Activated CD8-positive, alpha-beta T cell treated with anti-CD3 and anti-CD28 coated beads, Interleukin-2, amount 10 ng/mL, durations not matched to agents 7 days and 5 days (primary cell): Measurements from ENCODE around the gene LHPP. TPM values are rescaled to one million over a fixed set of nuclear protein-coding genes. Genes with fewer than 3 reads are reported as not detected.

Experiments
- ATAC-seq: fragments of 150-1000 bp; cut with Tn5 transposase; one replicate; pipeline ENCODE4 v1.10.0; 2021; ENCODE audit warnings: moderate library complexity
- CTCF ChIA-PET: fragments of 350-600 bp; sonication (Branson Sonifier 250); formaldehyde crosslinking; loops from one replicate; lab custom pipeline; 2021; ENCODE audit warnings: antibody characterized with exemption; lab: Charles Lee
- POLR2A ChIA-PET: fragments of 350-600 bp; sonication (Branson Sonifier 250); formaldehyde crosslinking; loops from one replicate; lab custom pipeline; 2021; ENCODE audit warnings: antibody characterized with exemption; lab: Charles Lee
- DNase-seq: peaks from one replicate; pipeline ENCODE4 v3.0.0-alpha.2; 2020
- H3K27ac Mint-ChIP-seq: one replicate; pipeline ENCODE4 v1.8.0; 2021; ENCODE audit warnings: mild to moderate bottlenecking, mixed read lengths
- H3K27me3 Mint-ChIP-seq: one replicate; pipeline ENCODE4 v1.8.0; 2021; ENCODE audit warnings: low read depth, mixed read lengths
- H3K36me3 Mint-ChIP-seq: one replicate; pipeline ENCODE4 v1.8.0; 2021; ENCODE audit warnings: low read depth, mixed read lengths
- H3K4me1 Mint-ChIP-seq: one replicate; pipeline ENCODE4 v1.8.0; 2021; ENCODE audit warnings: low read depth, mixed read lengths
- H3K4me3 Mint-ChIP-seq: one replicate; pipeline ENCODE4 v1.8.0; 2021; ENCODE audit warnings: mild to moderate bottlenecking, mixed read lengths
- H3K9me3 Mint-ChIP-seq: one replicate; pipeline ENCODE4 v1.8.0; 2022; ENCODE audit warnings: mixed read lengths; ENCODE audit not compliant: insufficient read depth
- total RNA-seq, 2 experiments: library from RNA; stranded (reverse); gene quantifications; one replicate each; pipeline ENCODE4 v1.2.3, GENCODE V29; 2021

LHPP gene
- total RNA-seq, 2 experiments from 2014 or later: 24.7 to 25.7 TPM

DNA sequence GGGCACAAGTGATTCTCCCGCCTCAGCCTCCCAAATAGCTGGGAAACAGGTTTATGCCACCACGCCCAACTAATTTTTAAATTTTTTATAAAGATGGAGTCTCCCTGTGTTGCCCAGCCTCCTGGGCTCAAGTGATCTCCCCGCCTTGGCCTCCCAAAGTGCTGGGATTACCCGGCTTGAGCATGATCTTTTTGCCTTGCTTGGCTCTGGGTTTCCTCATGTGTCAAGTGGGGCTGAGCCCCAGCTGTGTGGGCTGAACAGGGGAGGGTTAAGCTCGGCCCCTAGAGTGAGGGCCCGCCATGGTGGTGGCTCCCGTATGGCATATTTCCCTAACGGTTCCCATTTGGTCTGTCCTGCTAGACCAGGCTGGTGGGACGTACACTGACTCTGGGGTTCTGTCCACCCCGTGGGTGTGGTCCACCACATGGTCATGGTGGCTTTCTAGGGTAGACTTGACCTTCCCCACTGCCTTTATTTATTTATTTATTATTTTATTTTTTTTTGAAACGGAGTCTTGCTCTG lies 66.3 kb downstream of the LHPP start:
- Mint-ChIP-seq H3K27ac (no peak overlapping the region), H3K27me3 (no peaks in the 10 kb centered on the region), H3K9me3 (no peaks in the 10 kb centered on the region), H3K36me3 (no peaks in the 10 kb centered on the region), H3K4me1 (peaks cover 4% of the 10 kb centered on the region), H3K4me3 (no peak overlapping the region)
- POLR2A ChIA-PET: no interaction called here
- DNase-seq: no peak
- ATAC-seq: no peak
- CTCF ChIA-PET: no interaction called here

DNA sequence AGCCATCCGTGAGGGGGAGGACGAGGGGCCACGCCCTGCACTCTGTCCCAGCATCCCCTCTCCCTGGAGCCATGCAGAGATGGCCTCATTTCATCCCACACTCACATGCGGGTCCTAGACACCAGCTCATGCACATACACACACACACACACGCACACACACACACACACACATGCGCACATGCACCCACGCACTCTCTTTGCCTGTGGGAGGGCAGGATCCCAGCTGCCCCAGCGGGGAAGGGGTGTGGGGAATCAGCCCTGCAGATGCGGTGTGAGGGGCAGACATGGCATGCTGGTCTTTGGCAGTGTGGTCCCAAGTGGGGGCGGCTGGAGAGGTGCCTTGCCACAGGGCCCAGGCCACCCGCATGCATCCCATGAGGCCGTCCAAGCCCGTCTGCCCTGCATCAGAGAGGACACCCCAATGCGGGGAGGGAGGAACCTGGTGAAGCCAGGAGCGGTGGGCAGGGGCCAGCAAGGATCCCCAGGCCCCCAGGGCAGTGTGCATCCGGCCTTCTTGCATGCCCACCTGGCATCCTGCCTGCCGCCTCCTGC lies 68.1 kb downstream of the LHPP start:
- peaks cover 10% of the 10 kb centered on the region for H3K4me1 Mint-ChIP-seq
- no peak overlapping the region for H3K4me3 Mint-ChIP-seq
- H3K9me3 Mint-ChIP-seq: no peaks in the 10 kb centered on the region
- no peaks in the 10 kb centered on the region for H3K36me3 Mint-ChIP-seq
- CTCF ChIA-PET: interaction anchor here (0.9 to 4.0 kb wide), 13 partner anchors 26 to 387 kb away, joined by 3 to 28 read pairs (median 5); no protein-coding TSS in a partner anchor
- no peak overlapping the region for H3K27ac Mint-ChIP-seq
- POLR2A ChIA-PET: interaction anchor here (1.4 kb wide), 1 partner anchor 212 kb away, joined by 3 read pairs; no protein-coding TSS in a partner anchor
- DNase-seq (no peak), ATAC-seq (peak; percentile 40)
- H3K27me3 Mint-ChIP-seq: no peaks in the 10 kb centered on the region

DNA sequence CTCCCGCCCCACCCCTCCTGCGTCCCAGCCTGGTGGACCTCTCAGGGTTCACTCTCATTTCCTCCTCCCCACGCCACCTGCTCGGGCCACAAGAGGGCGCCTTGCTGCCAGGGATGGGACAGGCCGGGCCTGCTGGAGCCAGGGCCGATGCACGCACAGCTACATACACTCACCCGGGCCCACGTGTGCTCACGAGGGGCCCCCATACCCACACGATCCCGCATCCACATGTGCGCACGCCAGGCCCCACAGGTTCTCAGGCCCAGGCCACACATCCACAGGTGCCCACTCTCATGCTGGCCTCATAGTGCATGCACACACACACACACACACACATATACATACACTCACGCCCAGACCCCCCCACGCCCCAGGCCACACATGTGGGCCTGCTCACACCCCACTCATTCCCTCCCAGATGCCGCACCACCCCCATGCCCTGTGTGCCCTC lies 68.6 kb downstream of the LHPP start:
- no peak overlapping the region for H3K27ac Mint-ChIP-seq
- no peaks in the 10 kb centered on the region for H3K27me3 Mint-ChIP-seq
- CTCF ChIA-PET: interaction anchor here (0.6 to 4.0 kb wide), 15 partner anchors 42 to 535 kb away, joined by 3 to 28 read pairs (median 4); no protein-coding TSS in a partner anchor
- peaks cover 12% of the 10 kb centered on the region for H3K4me1 Mint-ChIP-seq
- peak; percentile 97 for ATAC-seq
- peak; percentile 89 for DNase-seq
- POLR2A ChIA-PET: interaction anchor here (1.4 kb wide), 1 partner anchor 211 kb away, joined by 3 read pairs; no protein-coding TSS in a partner anchor
- H3K36me3 Mint-ChIP-seq: no peaks in the 10 kb centered on the region
- no peak overlapping the region for H3K4me3 Mint-ChIP-seq
- no peaks in the 10 kb centered on the region for H3K9me3 Mint-ChIP-seq

DNA sequence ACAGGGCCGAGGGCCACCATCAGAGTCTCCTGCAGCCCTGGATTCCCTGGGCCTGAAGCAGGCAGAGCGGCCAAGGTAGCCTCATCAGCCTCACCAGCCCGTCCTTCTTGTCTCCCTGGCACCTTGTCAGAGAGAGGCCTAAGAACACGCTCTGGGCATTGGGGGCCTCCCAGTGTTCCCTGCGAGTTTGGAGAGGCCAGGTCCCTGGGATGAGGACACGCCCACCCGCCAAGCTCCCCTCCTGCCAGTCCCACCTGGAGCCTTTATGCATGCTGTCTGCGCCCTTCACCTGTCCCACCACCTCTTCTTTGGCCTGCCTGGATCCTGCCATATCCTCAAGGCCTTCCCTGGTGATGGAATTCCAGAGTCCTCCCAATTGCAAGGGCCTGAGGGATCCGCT lies 69.2 kb downstream of the LHPP start:
- CTCF ChIA-PET: interaction anchor here (0.6 to 4.0 kb wide), 14 partner anchors 42 to 535 kb away, joined by 3 to 28 read pairs (median 4); no protein-coding TSS in a partner anchor
- DNase-seq: no peak
- POLR2A ChIA-PET: interaction anchor here (1.4 kb wide), 1 partner anchor 211 kb away, joined by 3 read pairs; no protein-coding TSS in a partner anchor
- no peaks in the 10 kb centered on the region for H3K27me3 Mint-ChIP-seq
- H3K36me3 Mint-ChIP-seq: no peaks in the 10 kb centered on the region
- peaks cover 12% of the 10 kb centered on the region for H3K4me1 Mint-ChIP-seq
- no peak overlapping the region for H3K4me3 Mint-ChIP-seq
- no peaks in the 10 kb centered on the region for H3K9me3 Mint-ChIP-seq
- no peak overlapping the region for H3K27ac Mint-ChIP-seq
- no peak for ATAC-seq

GRCh38 chr10:124532106-124532641 lies 70.6 kb downstream of the LHPP start:
- Mint-ChIP-seq H3K27ac (no peak overlapping the region), H3K36me3 (no peaks in the 10 kb centered on the region), H3K4me1 (peaks cover 12% of the 10 kb centered on the region), H3K9me3 (no peaks in the 10 kb centered on the region), H3K4me3 (no peak overlapping the region), H3K27me3 (no peaks in the 10 kb centered on the region)
- POLR2A ChIA-PET: no interaction called here
- CTCF ChIA-PET: interaction anchor here (1.2 to 4.0 kb wide), 4 partner anchors 209 to 295 kb away, joined by 4 to 25 read pairs (median 6); no protein-coding TSS in a partner anchor
- DNase-seq (no peak), ATAC-seq (no peak)

GRCh38 chr10:124532788-124533187 lies 71.2 kb downstream of the LHPP start:
- ChIA-PET POLR2A (no interaction called here), CTCF (interaction anchor here (1.2 to 4.0 kb wide), 4 partner anchors 208 to 294 kb away, joined by 4 to 25 read pairs (median 6); no protein-coding TSS in a partner anchor)
- Mint-ChIP-seq H3K27ac (no peak overlapping the region), H3K4me3 (no peak overlapping the region), H3K4me1 (peaks cover 12% of the 10 kb centered on the region), H3K27me3 (no peaks in the 10 kb centered on the region), H3K36me3 (no peaks in the 10 kb centered on the region), H3K9me3 (no peaks in the 10 kb centered on the region)
- ATAC-seq: no peak
- DNase-seq: no peak

- no peaks in the 10 kb centered on the region for H3K27me3 Mint-ChIP-seq
These were observed 71.6 kb downstream of the LHPP start for GRCh38 chr10:124533266-124533665.

GRCh38 chr10:124534231-124534798 lies 72.7 kb downstream of the LHPP start:
- ChIA-PET POLR2A (interaction anchor here (0.6 kb wide), 1 partner anchor 13 kb away, joined by 3 read pairs; no protein-coding TSS in a partner anchor), CTCF (interaction anchor here (0.6 to 3.2 kb wide), 11 partner anchors 11 to 381 kb away, joined by 3 to 34 read pairs (median 3); no protein-coding TSS in a partner anchor)
- no peaks in the 10 kb centered on the region for H3K27me3 Mint-ChIP-seq
- no peak overlapping the region for H3K4me3 Mint-ChIP-seq
- H3K9me3 Mint-ChIP-seq: no peaks in the 10 kb centered on the region
- ATAC-seq (no peak), DNase-seq (peak; percentile 27)
- H3K4me1 Mint-ChIP-seq: peaks cover 12% of the 10 kb centered on the region
- H3K27ac Mint-ChIP-seq: no peak overlapping the region
- H3K36me3 Mint-ChIP-seq: no peaks in the 10 kb centered on the region

More at GRCh38 chr10:124533266-124533665, 71.6 kb downstream of the LHPP start:
- no peak overlapping the region for H3K27ac Mint-ChIP-seq
- H3K4me1 Mint-ChIP-seq: peaks cover 12% of the 10 kb centered on the region
- ATAC-seq: no peak
- DNase-seq: no peak
- CTCF ChIA-PET: interaction anchor here (1.2 to 1.4 kb wide), 3 partner anchors 208 to 294 kb away, joined by 4 to 6 read pairs (median 5); no protein-coding TSS in a partner anchor
- POLR2A ChIA-PET: no interaction called here
- H3K36me3 Mint-ChIP-seq: no peaks in the 10 kb centered on the region
- H3K9me3 Mint-ChIP-seq: no peaks in the 10 kb centered on the region
- H3K4me3 Mint-ChIP-seq: no peak overlapping the region

GRCh38 chr10:124534826-124535601 lies 73.4 kb downstream of the LHPP start:
- Mint-ChIP-seq H3K9me3 (no peaks in the 10 kb centered on the region), H3K27ac (no peak overlapping the region), H3K36me3 (no peaks in the 10 kb centered on the region), H3K4me3 (no peak overlapping the region), H3K27me3 (no peaks in the 10 kb centered on the region), H3K4me1 (peaks cover 14% of the 10 kb centered on the region)
- no peak for ATAC-seq
- no peak for DNase-seq
- ChIA-PET CTCF (interaction anchor here (0.6 to 3.2 kb wide), 9 partner anchors 10 to 381 kb away, joined by 3 to 34 read pairs (median 3); no protein-coding TSS in a partner anchor), POLR2A (interaction anchor here (0.6 kb wide), 1 partner anchor 14 kb away, joined by 3 read pairs; no protein-coding TSS in a partner anchor)

DNA sequence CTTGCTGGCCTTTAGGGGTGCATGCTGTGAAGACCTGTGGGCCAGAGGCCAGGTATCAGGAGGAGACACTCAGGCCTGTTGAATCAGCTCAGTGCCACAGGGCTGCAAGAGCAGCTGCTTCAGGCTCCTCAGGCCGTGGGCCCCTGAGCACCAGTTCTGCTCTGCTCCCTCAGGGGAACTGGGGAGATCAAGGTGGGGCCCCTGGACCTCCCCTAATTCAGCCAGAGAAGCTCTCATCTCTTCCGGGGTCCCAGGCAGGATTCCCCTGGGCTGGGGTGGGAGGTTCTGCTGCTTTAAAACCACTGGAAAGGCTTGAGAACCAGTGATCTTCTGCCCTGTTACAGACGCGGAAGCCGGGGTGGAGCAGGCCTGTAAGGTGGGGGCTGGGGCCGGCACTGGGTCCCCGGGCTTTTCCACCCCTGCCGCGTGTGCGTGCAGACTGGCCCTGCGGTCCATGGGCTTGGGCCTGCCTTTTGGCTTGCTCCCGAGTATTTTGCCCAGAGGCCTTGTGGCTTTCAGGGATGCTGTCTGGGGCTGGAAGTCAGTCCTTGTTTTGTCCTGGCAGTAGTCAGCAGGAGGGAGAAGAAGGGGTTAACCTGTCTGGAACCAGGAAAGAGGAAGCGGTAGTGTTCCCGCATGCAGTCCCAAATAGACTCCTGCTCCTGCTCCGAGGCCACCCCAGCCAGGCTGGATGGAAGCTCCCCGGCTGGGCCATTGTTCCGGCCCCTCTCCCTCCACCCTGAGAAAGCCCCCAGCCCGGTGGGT lies 74.3 kb downstream of the LHPP start:
- no peak overlapping the region for H3K27ac Mint-ChIP-seq
- peaks cover 14% of the 10 kb centered on the region for H3K4me1 Mint-ChIP-seq
- H3K4me3 Mint-ChIP-seq: no peak overlapping the region
- ChIA-PET POLR2A (no interaction called here), CTCF (interaction anchor here (1.4 to 3.2 kb wide), 5 partner anchors 112 to 291 kb away, joined by 3 to 34 read pairs (median 5); no protein-coding TSS in a partner anchor)
- no peaks in the 10 kb centered on the region for H3K9me3 Mint-ChIP-seq
- ATAC-seq: no peak
- no peaks in the 10 kb centered on the region for H3K36me3 Mint-ChIP-seq
- DNase-seq: no peak
- H3K27me3 Mint-ChIP-seq: no peaks in the 10 kb centered on the region
